WTC11 (cell line): ENCODE results near the gene FALEC. TPM values are rescaled to one million over a fixed set of nuclear protein-coding genes. Genes with fewer than 3 reads are reported as not detected.

Experiments
- ATAC-seq: fragments of 200-7000 bp; cut with Tn5 transposase; 2 replicates; pipeline ENCODE4 v1.10.0; 2021; ENCODE audit warnings: mild to moderate bottlenecking, moderate library complexity
- CTCF ChIA-PET: fragments of 300-600 bp; sonication (Branson Sonifier 250); formaldehyde crosslinking; loops from one replicate; lab custom pipeline; 2021; ENCODE audit warnings: antibody characterized with exemption; lab: Charles Lee
- POLR2A ChIA-PET: fragments of 350-600 bp; sonication (Branson Sonifier 250); formaldehyde crosslinking; loops from one replicate; lab custom pipeline; 2021; ENCODE audit warnings: antibody characterized with exemption; lab: Charles Lee
- DNase-seq: peaks from one replicate; pipeline ENCODE4 v3.0.0; 2021; ENCODE audit warnings: low spot score
- H3K27ac Mint-ChIP-seq: 2 replicates; pipeline ENCODE4 v1.8.0; 2021; ENCODE audit warnings: mixed read lengths
- H3K27me3 Mint-ChIP-seq: 2 replicates; pipeline ENCODE4 v1.8.0; 2021; ENCODE audit warnings: low read depth, mild to moderate bottlenecking, moderate library complexity, mixed read lengths
- H3K36me3 Mint-ChIP-seq: 2 replicates; pipeline ENCODE4 v1.8.0; 2021; ENCODE audit warnings: mixed read lengths
- H3K4me1 Mint-ChIP-seq: 2 replicates; pipeline ENCODE4 v1.8.0; 2022; ENCODE audit warnings: mixed read lengths
- H3K4me3 Mint-ChIP-seq: 2 replicates; pipeline ENCODE4 v1.8.0; 2021; ENCODE audit warnings: mild to moderate bottlenecking, moderate library complexity, mixed read lengths
- H3K9me3 Mint-ChIP-seq: 2 replicates; pipeline ENCODE4 v1.8.0; 2021; ENCODE audit warnings: mixed read lengths
- ATF1 ChIP-seq: sonication (generic); formaldehyde crosslinking; IDR thresholded peaks from 2 replicates; pipeline ENCODE4 v1.8.1; 2023; ENCODE audit warnings: mild to moderate bottlenecking, moderate library complexity, missing genetic modification reagents
- ELF4 ChIP-seq: sonication (generic); formaldehyde crosslinking; IDR thresholded peaks from 2 replicates; pipeline ENCODE4 v1.8.1; 2022; ENCODE audit warnings: low read depth, mild to moderate bottlenecking, moderate library complexity, missing genetic modification reagents
- ESRRA ChIP-seq: sonication (generic); formaldehyde crosslinking; IDR thresholded peaks from 2 replicates; pipeline ENCODE4 v1.8.1; 2022; ENCODE audit warnings: mild to moderate bottlenecking, missing genetic modification reagents, borderline replicate concordance
- ETV6 ChIP-seq: sonication (generic); formaldehyde crosslinking; IDR thresholded peaks from 2 replicates; pipeline ENCODE4 v1.8.1; 2022; ENCODE audit warnings: mild to moderate bottlenecking, missing genetic modification reagents
- FOXP1 ChIP-seq: sonication (generic); formaldehyde crosslinking; IDR thresholded peaks from 2 replicates; pipeline ENCODE4 v1.8.0; 2022; ENCODE audit warnings: missing genetic modification reagents, mild to moderate bottlenecking, moderate library complexity, borderline replicate concordance
- JAZF1 ChIP-seq: fragments of 250-450 bp; sonication (Bioruptor Pico); IDR thresholded peaks from 2 replicates; pipeline ENCODE4 v1.9.0; 2021; ENCODE audit warnings: moderate library complexity, mild to moderate bottlenecking, inconsistent platforms
- NFATC4 ChIP-seq: fragments of 250-450 bp; sonication (Bioruptor Pico); IDR thresholded peaks from 2 replicates; pipeline ENCODE4 v1.9.0; 2021; ENCODE audit warnings: mild to moderate bottlenecking
- SMAD3 ChIP-seq: sonication (generic); formaldehyde crosslinking; IDR thresholded peaks from 2 replicates; pipeline ENCODE4 v1.8.0; 2022; ENCODE audit warnings: missing genetic modification reagents, mild to moderate bottlenecking, borderline replicate concordance
- ZNF121 ChIP-seq: sonication (generic); formaldehyde crosslinking; IDR thresholded peaks from 2 replicates; pipeline ENCODE4 v1.8.0; 2023; ENCODE audit warnings: missing genetic modification reagents
- ZNF416 ChIP-seq: fragments of 250-450 bp; sonication (Bioruptor Pico); IDR thresholded peaks from 2 replicates; pipeline ENCODE4 v1.9.0; 2021; ENCODE audit warnings: mild to moderate bottlenecking, inconsistent platforms
- ZNF671 ChIP-seq: fragments of 250-450 bp; sonication (Bioruptor Pico); IDR thresholded peaks from 2 replicates; pipeline ENCODE4 v1.8.0; 2021; ENCODE audit warnings: mild to moderate bottlenecking
- total RNA-seq: library from RNA; stranded (reverse); gene quantifications from 3 replicates; pipeline ENCODE4 v1.2.3, GENCODE V29; 2021
- TF ChIP-seq, protein P1 (sequence below): sonication (generic); formaldehyde crosslinking; IDR thresholded peaks from 2 replicates; pipeline ENCODE4 v1.8.1; 2023; ENCODE audit warnings: mild to moderate bottlenecking, moderate library complexity, missing genetic modification reagents
- TF ChIP-seq, protein P2 (sequence below): sonication (generic); formaldehyde crosslinking; IDR thresholded peaks from 2 replicates; pipeline ENCODE4 v1.8.1; 2023; ENCODE audit warnings: mild to moderate bottlenecking, missing genetic modification reagents, borderline replicate concordance
- TF ChIP-seq, protein P3 (sequence below): sonication (generic); formaldehyde crosslinking; IDR thresholded peaks from 2 replicates; pipeline ENCODE4 v1.8.0; 2022; ENCODE audit warnings: mild to moderate bottlenecking, missing genetic modification reagents
- TF ChIP-seq, protein P4 (sequence below): fragments of 250-450 bp; sonication (Bioruptor Pico); conservative IDR thresholded peaks from 2 replicates; pipeline ENCODE4 v1.9.0; 2021; ENCODE audit warnings: mild to moderate bottlenecking
- TF ChIP-seq, protein P5 (sequence below): sonication (generic); formaldehyde crosslinking; IDR thresholded peaks from 2 replicates; pipeline ENCODE4 v1.8.0; 2023; ENCODE audit warnings: missing genetic modification reagents
- TF ChIP-seq, protein P6 (sequence below): sonication (generic); formaldehyde crosslinking; IDR thresholded peaks from 2 replicates; pipeline ENCODE4 v1.8.0; 2022; ENCODE audit warnings: missing genetic modification reagents

Gene FALEC
- total RNA-seq, 1 experiment from 2014 or later: 1.2 TPM

DNA sequence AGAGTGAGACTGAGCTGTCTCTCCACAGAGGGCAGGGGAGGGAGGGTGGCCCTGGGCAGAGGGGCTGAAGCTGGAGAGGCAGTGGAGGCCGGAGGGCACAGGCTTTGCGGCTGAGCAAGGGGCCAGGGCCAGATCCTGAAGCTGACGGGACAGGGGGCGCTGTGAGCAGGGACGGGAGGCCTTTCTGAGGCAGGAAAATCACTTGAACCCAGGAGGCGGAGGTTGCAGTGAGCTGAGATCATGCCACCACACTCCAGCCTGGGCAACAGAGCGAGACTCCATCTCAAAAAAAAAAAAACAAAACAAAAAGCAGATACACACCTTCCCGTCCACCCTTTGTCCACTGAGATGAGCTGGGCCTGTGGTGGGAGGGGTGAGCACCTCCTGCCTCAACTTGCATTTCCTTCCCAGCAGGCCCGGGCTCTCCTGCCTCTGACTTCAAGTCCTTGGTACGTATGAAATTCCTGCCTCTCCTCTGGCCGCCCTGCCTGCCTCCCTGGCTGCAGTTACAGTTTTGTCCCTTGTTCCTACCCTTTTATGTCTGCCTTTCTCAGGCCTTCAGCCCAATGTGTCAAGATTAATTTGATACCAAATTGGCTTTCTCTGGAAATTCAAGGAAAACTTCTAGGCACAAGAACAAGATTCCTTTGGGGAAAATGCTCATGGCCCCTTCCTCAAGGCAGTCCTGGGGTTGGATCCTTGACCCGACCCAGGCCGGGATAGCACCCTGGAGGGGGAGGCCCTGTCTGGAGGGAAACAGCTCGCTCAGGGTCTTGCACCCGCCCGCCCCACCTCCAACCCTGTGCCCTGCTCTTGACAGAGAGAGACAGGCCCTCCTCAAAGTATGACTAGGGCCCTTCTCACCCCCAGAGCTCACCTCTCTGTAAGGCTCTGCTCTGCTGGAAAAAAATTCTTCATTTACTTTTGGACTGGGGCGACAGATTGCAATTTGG lies 22.5 kb downstream of the FALEC start:
- DNase-seq (peak; percentile 76), ATAC-seq (peak; percentile 85)
- Mint-ChIP-seq H3K4me1 (peaks cover 17% of the 10 kb centered on the region), H3K9me3 (no peaks in the 10 kb centered on the region), H3K27me3 (no peaks in the 10 kb centered on the region), H3K27ac (peak overlapping the region; percentile 90), H3K4me3 (no peak overlapping the region), H3K36me3 (no peaks in the 10 kb centered on the region)
- ChIA-PET CTCF (interaction anchor here (0.6 to 8.6 kb wide), 34 partner anchors 8 to 628 kb away, joined by 3 to 144 read pairs (median 4); partner anchors contain the start of genes ADAMTSL4, CA14, ENSA and FALEC), POLR2A (interaction anchor here (1.0 to 1.8 kb wide), 6 partner anchors 11 to 91 kb away, joined by 3 to 7 read pairs (median 6); partner anchors contain the start of genes ADAMTSL4, ENSA and FALEC)
- no peak for TF ChIP-seq SMAD3
- TF ChIP-seq FOXP1 (CRISPR knock-in tag): peak; percentile 25; the same call in 1 of the 2 replicates
- peak; percentile 95 for TF ChIP-seq ZNF121 (CRISPR knock-in tag)
- TF ChIP-seq, protein P1, sequence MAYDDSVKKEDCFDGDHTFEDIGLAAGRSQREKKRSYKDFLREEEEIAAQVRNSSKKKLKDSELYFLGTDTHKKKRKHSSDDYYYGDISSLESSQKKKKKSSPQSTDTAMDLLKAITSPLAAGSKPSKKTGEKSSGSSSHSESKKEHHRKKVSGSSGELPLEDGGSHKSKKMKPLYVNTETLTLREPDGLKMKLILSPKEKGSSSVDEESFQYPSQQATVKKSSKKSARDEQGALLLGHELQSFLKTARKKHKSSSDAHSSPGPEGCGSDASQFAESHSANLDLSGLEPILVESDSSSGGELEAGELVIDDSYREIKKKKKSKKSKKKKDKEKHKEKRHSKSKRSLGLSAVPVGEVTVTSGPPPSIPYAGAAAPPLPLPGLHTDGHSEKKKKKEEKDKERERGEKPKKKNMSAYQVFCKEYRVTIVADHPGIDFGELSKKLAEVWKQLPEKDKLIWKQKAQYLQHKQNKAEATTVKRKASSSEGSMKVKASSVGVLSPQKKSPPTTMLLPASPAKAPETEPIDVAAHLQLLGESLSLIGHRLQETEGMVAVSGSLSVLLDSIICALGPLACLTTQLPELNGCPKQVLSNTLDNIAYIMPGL: 0 out of 2 replicates have a peak, but pooled peaks have one; percentile 41
- no peak for TF ChIP-seq NFATC4
- TF ChIP-seq ZNF416: 0 out of 2 replicates have a peak, but pooled peaks have one; percentile 51
- TF ChIP-seq ZNF671 (CRISPR knock-in tag): no peak

DNA sequence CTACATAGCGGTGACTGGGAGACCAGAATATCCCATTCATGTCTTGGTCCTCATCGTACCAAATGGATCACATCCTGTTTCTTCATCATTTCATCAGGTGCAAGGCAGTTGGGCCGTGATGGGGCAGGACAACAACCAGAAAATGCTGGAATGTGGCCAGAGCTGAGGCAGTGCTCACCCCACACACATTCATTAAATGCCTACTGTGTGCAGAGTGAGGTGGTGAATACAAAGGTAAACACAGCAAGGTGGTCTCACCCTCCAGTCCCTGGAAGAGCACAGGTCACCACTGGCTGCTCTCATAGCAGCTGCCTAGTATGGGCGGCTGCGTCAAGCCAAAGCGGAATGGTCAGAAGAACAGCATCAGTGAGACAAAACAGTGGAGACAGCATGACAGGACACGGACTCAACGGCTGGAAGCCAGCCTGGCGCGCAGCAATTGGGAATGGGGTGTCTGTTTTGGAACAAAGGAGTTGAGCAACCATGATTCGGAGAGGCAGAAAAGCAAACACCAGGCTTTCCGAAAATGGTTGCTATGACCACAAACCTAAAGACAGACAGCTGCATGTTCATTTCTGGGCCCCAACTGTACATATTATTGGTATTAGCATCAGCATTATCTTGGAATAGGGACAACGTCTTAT lies 28.1 kb downstream of the FALEC start:
- ATAC-seq (no peak), DNase-seq (no peak)
- Mint-ChIP-seq H3K27me3 (peaks cover 22% of the 10 kb centered on the region), H3K27ac (no peak overlapping the region), H3K36me3 (no peaks in the 10 kb centered on the region), H3K9me3 (no peaks in the 10 kb centered on the region), H3K4me3 (no peak overlapping the region), H3K4me1 (peaks cover 6% of the 10 kb centered on the region)
- POLR2A ChIA-PET: no interaction called here
- CTCF ChIA-PET: interaction anchor here (1.0 to 1.9 kb wide), 3 partner anchors 8 to 16 kb away, joined by 4 to 11 read pairs (median 7); no protein-coding TSS in a partner anchor
- no peak for TF ChIP-seq ATF1 (CRISPR knock-in tag)
- TF ChIP-seq, protein P2, sequence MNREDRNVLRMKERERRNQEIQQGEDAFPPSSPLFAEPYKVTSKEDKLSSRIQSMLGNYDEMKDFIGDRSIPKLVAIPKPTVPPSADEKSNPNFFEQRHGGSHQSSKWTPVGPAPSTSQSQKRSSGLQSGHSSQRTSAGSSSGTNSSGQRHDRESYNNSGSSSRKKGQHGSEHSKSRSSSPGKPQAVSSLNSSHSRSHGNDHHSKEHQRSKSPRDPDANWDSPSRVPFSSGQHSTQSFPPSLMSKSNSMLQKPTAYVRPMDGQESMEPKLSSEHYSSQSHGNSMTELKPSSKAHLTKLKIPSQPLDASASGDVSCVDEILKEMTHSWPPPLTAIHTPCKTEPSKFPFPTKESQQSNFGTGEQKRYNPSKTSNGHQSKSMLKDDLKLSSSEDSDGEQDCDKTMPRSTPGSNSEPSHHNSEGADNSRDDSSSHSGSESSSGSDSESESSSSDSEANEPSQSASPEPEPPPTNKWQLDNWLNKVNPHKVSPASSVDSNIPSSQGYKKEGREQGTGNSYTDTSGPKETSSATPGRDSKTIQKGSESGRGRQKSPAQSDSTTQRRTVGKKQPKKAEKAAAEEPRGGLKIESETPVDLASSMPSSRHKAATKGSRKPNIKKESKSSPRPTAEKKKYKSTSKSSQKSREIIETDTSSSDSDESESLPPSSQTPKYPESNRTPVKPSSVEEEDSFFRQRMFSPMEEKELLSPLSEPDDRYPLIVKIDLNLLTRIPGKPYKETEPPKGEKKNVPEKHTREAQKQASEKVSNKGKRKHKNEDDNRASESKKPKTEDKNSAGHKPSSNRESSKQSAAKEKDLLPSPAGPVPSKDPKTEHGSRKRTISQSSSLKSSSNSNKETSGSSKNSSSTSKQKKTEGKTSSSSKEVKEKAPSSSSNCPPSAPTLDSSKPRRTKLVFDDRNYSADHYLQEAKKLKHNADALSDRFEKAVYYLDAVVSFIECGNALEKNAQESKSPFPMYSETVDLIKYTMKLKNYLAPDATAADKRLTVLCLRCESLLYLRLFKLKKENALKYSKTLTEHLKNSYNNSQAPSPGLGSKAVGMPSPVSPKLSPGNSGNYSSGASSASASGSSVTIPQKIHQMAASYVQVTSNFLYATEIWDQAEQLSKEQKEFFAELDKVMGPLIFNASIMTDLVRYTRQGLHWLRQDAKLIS (CRISPR knock-in tag): no peak
- no peak for TF ChIP-seq ETV6 (CRISPR knock-in tag)
- TF ChIP-seq, protein P3, sequence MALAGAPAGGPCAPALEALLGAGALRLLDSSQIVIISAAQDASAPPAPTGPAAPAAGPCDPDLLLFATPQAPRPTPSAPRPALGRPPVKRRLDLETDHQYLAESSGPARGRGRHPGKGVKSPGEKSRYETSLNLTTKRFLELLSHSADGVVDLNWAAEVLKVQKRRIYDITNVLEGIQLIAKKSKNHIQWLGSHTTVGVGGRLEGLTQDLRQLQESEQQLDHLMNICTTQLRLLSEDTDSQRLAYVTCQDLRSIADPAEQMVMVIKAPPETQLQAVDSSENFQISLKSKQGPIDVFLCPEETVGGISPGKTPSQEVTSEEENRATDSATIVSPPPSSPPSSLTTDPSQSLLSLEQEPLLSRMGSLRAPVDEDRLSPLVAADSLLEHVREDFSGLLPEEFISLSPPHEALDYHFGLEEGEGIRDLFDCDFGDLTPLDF (CRISPR knock-in tag): no peak
- TF ChIP-seq, protein P4, sequence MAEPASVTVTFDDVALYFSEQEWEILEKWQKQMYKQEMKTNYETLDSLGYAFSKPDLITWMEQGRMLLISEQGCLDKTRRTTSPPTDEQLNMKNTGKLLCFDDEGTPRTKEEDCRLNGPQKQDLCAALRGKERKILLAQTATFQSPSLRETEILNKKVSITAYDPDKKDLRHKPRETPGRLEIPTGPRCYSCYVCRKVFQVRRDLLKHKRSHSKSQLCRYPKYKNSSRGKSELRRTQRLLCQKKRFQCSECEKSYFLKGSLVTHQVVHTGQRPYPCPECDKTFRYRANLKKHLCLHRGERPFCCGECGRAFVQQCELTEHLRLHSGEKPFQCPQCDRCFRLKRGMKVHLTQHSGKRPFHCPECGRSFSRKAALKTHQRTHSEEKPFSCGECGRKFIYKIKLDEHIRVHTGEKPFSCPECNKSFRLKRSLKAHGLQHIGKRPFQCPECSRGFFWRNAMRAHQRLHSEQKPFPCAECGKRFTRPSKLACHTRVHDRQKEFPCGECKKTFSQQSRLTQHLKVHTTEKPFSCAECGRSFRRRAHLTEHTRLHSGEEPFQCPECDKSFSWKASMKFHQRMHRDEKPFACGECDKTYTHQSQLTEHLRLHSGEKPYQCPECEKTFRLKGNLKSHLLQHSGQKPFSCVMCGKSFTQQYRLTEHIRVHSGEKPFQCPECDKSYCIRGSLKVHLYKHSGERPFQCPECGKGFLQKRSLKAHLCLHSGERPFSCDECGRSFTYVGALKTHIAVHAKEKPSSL (CRISPR knock-in tag): no peak
- TF ChIP-seq, protein P5, sequence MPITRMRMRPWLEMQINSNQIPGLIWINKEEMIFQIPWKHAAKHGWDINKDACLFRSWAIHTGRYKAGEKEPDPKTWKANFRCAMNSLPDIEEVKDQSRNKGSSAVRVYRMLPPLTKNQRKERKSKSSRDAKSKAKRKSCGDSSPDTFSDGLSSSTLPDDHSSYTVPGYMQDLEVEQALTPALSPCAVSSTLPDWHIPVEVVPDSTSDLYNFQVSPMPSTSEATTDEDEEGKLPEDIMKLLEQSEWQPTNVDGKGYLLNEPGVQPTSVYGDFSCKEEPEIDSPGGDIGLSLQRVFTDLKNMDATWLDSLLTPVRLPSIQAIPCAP (CRISPR knock-in tag): no peak
- TF ChIP-seq, protein P6, sequence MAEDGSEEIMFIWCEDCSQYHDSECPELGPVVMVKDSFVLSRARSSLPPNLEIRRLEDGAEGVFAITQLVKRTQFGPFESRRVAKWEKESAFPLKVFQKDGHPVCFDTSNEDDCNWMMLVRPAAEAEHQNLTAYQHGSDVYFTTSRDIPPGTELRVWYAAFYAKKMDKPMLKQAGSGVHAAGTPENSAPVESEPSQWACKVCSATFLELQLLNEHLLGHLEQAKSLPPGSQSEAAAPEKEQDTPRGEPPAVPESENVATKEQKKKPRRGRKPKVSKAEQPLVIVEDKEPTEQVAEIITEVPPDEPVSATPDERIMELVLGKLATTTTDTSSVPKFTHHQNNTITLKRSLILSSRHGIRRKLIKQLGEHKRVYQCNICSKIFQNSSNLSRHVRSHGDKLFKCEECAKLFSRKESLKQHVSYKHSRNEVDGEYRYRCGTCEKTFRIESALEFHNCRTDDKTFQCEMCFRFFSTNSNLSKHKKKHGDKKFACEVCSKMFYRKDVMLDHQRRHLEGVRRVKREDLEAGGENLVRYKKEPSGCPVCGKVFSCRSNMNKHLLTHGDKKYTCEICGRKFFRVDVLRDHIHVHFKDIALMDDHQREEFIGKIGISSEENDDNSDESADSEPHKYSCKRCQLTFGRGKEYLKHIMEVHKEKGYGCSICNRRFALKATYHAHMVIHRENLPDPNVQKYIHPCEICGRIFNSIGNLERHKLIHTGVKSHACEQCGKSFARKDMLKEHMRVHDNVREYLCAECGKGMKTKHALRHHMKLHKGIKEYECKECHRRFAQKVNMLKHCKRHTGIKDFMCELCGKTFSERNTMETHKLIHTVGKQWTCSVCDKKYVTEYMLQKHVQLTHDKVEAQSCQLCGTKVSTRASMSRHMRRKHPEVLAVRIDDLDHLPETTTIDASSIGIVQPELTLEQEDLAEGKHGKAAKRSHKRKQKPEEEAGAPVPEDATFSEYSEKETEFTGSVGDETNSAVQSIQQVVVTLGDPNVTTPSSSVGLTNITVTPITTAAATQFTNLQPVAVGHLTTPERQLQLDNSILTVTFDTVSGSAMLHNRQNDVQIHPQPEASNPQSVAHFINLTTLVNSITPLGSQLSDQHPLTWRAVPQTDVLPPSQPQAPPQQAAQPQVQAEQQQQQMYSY (CRISPR knock-in tag): no peak
- TF ChIP-seq ELF4: no peak
- TF ChIP-seq ESRRA (CRISPR knock-in tag): no peak
- TF ChIP-seq JAZF1: no peak
